Spleen (tissue), 11 donors: Measurements from ENCODE around the gene PON3. TPM values are rescaled to one million over a fixed set of nuclear protein-coding genes. Genes with fewer than 3 reads are reported as not detected.

Experiments
- DNase-seq: peaks from one replicate; pipeline ENCODE4 v3.0.0-alpha.2; 2020
- H3K27ac ChIP-seq, 8 donors: fragments of 200-600 bp; sonication (generic) in 7 of 8; 1 replicate in 4 of 8; 2 replicates in 4 of 8; pipeline versions ENCODE4 v1.5.0 to v1.8.0; 2016 to 2021; ENCODE audit warnings: inconsistent platforms in 4 of 8, mild to moderate bottlenecking in 4 of 8, moderate library complexity in 1 of 8
- H3K27me3 ChIP-seq, 7 donors: fragments of 200-600 bp; sonication (generic) in 6 of 7; replicated peaks in 1 of 7; 1 replicate in 4 of 7; 2 replicates in 3 of 7; pipeline versions ENCODE4 v1.5.0 to v1.8.0; 2016 to 2021; ENCODE audit warnings: inconsistent platforms in 3 of 7, mild to moderate bottlenecking in 1 of 7
- H3K36me3 ChIP-seq, 6 donors: fragments of 200-600 bp; sonication (generic) in 5 of 6; 1 replicate in 4 of 6; 2 replicates in 2 of 6; pipeline versions ENCODE4 v1.5.0 to v1.8.0; 2016 to 2021; ENCODE audit warnings: inconsistent platforms in 2 of 6
- H3K4me1 ChIP-seq, 6 donors: fragments of 200-600 bp; sonication (generic) in 5 of 6; 1 replicate in 3 of 6; 2 replicates in 3 of 6; pipeline versions ENCODE4 v1.5.0 to v1.8.0; 2016 to 2021; ENCODE audit warnings: inconsistent platforms in 3 of 6
- H3K4me3 ChIP-seq, 8 donors: fragments of 200-600 bp; sonication (generic) in 7 of 8; 1 replicate in 4 of 8; 2 replicates in 4 of 8; pipeline versions ENCODE4 v1.5.0 to v1.8.0; 2016 to 2021; ENCODE audit warnings: inconsistent platforms in 4 of 8, mild to moderate bottlenecking in 4 of 8, moderate library complexity in 2 of 8
- H3K9me3 ChIP-seq, 8 donors: fragments of 200-600 bp; sonication (generic) in 7 of 8; 1 replicate in 4 of 8; 2 replicates in 4 of 8; pipeline versions ENCODE4 v1.5.0 to v1.8.0; 2016 to 2021; ENCODE audit warnings: inconsistent platforms in 4 of 8
- CTCF ChIP-seq, 11 experiments: fragments of 200-600 bp in 7 of 11; fragments of 450-650 bp in 4 of 11; sonication (generic) in 4 of 11; IDR thresholded peaks in 8 of 11; conservative IDR thresholded peaks in 3 of 11; 1 replicate in 7 of 11; 2 replicates in 4 of 11; pipeline versions ENCODE4 v1.4.0 to v1.8.0; 2016 to 2021; ENCODE audit warnings: antibody characterized with exemption in 11 of 11, inconsistent platforms in 4 of 11, mild to moderate bottlenecking in 1 of 11
- POLR2A ChIP-seq, 3 donors: fragments of 450-650 bp; IDR thresholded peaks; one replicate each; pipeline ENCODE4 v1.5.1; 2017; ENCODE audit warnings: antibody characterized with exemption in 3 of 3, mild to moderate bottlenecking in 1 of 3
- POLR2AphosphoS5 ChIP-seq, 3 donors: sonication (generic); formaldehyde crosslinking; IDR thresholded peaks; one replicate each; pipeline ENCODE4 v1.5.1; 2017; ENCODE audit warnings: antibody characterized with exemption in 3 of 3
- WGBS, 5 donors: extraction: QIAGEN DNeasy Blood & Tissue Kit in 3 of 5; methylation state at CpG; one replicate each; pipeline versions ENCODE4 v1.1.5 to v1.1.7; 2013 to 2018; 5-methylcytosine and 5-hydroxymethylcytosine counted together
- intact Hi-C: fragments of 100-400 bp; cut with DNase I; formaldehyde crosslinking; loops from one replicate; pipeline ENCODE4 v1.15.0; 2023; ENCODE audit warnings: low total_unique reads
- polyA plus RNA-seq, 3 donors: library from polyadenylated mRNA; stranded (reverse); fragments of 200-250 nt; gene quantifications; one replicate each; pipeline ENCODE4 v1.2.1, GENCODE V29; 2013
- total RNA-seq, 7 donors: library from RNA; depleted of rRNA in 3 of 7; stranded (reverse); fragments of >200 nt in 3 of 7; fragmentation: NEBNext Ultra II Directional in 4 of 7; extraction: Animal tissue kit (Norgen Biotek cat#: 25700) in 4 of 7; gene quantifications; one replicate each; pipeline versions ENCODE4 v1.1.0 to v1.2.1, GENCODE V29; 2016 to 2021
- donor health status: healthy with polysubstance abuse.
- donor health status: DM: no; HTN: no; CAD: no; lungs with moderate emphysema.
- donor health status: DM: no; HTN: no; CAD: no.
- donor health status: Bipolar disorder and iron deficiency.
- donor health status: healthy.
- donor health status: DM: no; HTN: no; CAD: no.
- donor health status: DM: yes; HTN: yes; CAD: no.

Gene PON3
- total and polyA plus RNA-seq, 10 donors = 0.20 to 2.1 (median 0.61) TPM; not detected in 2

GRCh38 chr7:95322396-95322795 is 73.8 kb downstream of the PON3 start:
- no peaks in the 10 kb centered on the region for H3K9me3 ChIP-seq
- no peak overlapping the region for H3K4me3 ChIP-seq
- TF ChIP-seq CTCF (IDR thresholded peaks at IDR 0.05 in 8 of 11, conservative IDR thresholded peaks at IDR 0.05 in 3 of 11) = no peak
- TF ChIP-seq POLR2A (IDR thresholded peaks at IDR 0.05) = no peak
- TF ChIP-seq POLR2AphosphoS5 (IDR thresholded peaks at IDR 0.05) = no peak
- intact Hi-C loops = no loop called here
- no peaks in the 10 kb centered on the region for H3K4me1 ChIP-seq
- H3K27me3 ChIP-seq = peaks cover 0 to 16% (median 0%) of the 10 kb centered on the region in 7 donors
- no peaks in the 10 kb centered on the region for H3K36me3 ChIP-seq
- no peak for DNase-seq
- 60 to 72% (median 67%) methylated on average over 8 of the region's 8 CpGs for WGBS, 5 donors
- no peak overlapping the region for H3K27ac ChIP-seq

DNA sequence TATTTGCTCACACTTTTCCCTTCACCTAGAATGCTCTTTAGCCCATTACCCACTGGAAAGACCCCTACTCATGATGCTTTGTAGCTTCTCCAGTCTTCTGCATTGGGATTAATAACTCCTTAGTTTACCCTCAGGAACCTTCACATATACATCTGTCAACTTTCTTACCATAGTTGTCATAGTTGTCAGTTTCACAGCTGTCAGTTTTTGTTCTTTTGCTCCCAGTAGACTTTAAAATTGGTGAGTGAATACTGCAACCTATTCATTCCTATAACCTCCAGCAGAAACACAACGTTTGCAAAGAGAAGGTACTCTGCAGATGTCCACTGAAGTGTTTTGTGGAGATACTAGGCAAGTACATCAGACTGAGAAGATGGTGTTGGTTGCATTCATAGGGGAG is 74.5 kb downstream of the PON3 start:
- Histone ChIP-seq H3K27ac (no peak overlapping the region), H3K36me3 (no peaks in the 10 kb centered on the region), H3K4me1 (no peaks in the 10 kb centered on the region), H3K9me3 (no peaks in the 10 kb centered on the region), H3K27me3 (peaks cover 0 to 16% (median 0%) of the 10 kb centered on the region in 7 donors), H3K4me3 (no peak overlapping the region)
- intact Hi-C loops = no loop called here
- TF ChIP-seq CTCF (IDR thresholded peaks at IDR 0.05 in 8 of 11, conservative IDR thresholded peaks at IDR 0.05 in 3 of 11) (no peak), POLR2AphosphoS5 (IDR thresholded peaks at IDR 0.05) (no peak), POLR2A (IDR thresholded peaks at IDR 0.05) (no peak)
- WGBS, 5 donors = 70 to 86% (median 77%) methylated on average over 1 of the region's 1 CpG
- no peak for DNase-seq

GRCh38 chr7:95320651-95321050 is 75.5 kb downstream of the PON3 start:
- TF ChIP-seq POLR2A (IDR thresholded peaks at IDR 0.05) (no peak), CTCF (IDR thresholded peaks at IDR 0.05 in 8 of 11, conservative IDR thresholded peaks at IDR 0.05 in 3 of 11) (no peak), POLR2AphosphoS5 (IDR thresholded peaks at IDR 0.05) (no peak)
- no peak for DNase-seq
- H3K9me3 ChIP-seq = no peaks in the 10 kb centered on the region
- H3K4me1 ChIP-seq = no peaks in the 10 kb centered on the region
- no peaks in the 10 kb centered on the region for H3K36me3 ChIP-seq
- H3K27ac ChIP-seq = no peak overlapping the region
- H3K27me3 ChIP-seq = peaks cover 0 to 16% (median 0%) of the 10 kb centered on the region in 7 donors
- no peak overlapping the region for H3K4me3 ChIP-seq
- 92 to 94% (median 93%) methylated on average over 1 of the region's 1 CpG for WGBS, 5 donors
- intact Hi-C loops = no loop called here

DNA sequence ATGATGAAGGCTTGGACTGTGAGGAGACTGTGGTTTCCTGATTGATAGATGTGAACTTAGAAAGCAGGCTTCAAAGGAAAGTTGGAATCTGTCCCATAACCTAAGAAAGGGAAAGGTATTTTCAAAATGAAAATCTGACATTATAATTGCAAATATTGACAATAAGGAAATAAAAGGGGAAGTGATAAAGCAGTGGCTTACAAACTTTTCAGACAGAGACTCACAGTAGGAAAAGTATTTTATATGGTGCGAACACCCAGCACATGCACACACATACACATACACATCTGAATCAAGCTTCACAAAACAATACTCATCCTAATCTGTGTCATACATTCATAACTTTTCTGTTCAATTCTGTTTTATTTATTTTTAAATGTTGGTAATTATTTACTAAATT is 76.6 kb downstream of the PON3 start:
- Histone ChIP-seq H3K4me3 (no peak overlapping the region), H3K36me3 (no peaks in the 10 kb centered on the region), H3K27me3 (peaks cover 0 to 9% (median 0%) of the 10 kb centered on the region in 7 donors), H3K9me3 (no peaks in the 10 kb centered on the region), H3K4me1 (no peaks in the 10 kb centered on the region), H3K27ac (no peak overlapping the region)
- DNase-seq = no peak
- TF ChIP-seq CTCF (IDR thresholded peaks at IDR 0.05 in 8 of 11, conservative IDR thresholded peaks at IDR 0.05 in 3 of 11) (no peak), POLR2AphosphoS5 (IDR thresholded peaks at IDR 0.05) (no peak), POLR2A (IDR thresholded peaks at IDR 0.05) (no peak)
- 85 to 97% (median 93%) methylated on average over 1 of the region's 1 CpG for WGBS, 5 donors
- intact Hi-C loops = no loop called here
